NCI-H1092 (cell line): Measurements from ENCODE around the gene IL22RA1.

Experiments
- DNase-seq: peaks from one replicate; lab custom pipeline; 2025; lab: John Stamatoyannopoulos, UW

IL22RA1 gene

GRCh38 chr1:24136956-24137539, 5.9 kb downstream of the IL22RA1 start:
- no peak for DNase-seq

- DNase-seq = no peak
Observed at GRCh38 chr1:24134376-24134775, 8.6 kb downstream of the IL22RA1 start.

GRCh38 chr1:24133819-24134218, 9.1 kb downstream of the IL22RA1 start:
- no peak for DNase-seq

- no peak for DNase-seq
Observed at GRCh38 chr1:24130385-24130784, 12.6 kb downstream of the IL22RA1 start.

- no peak for DNase-seq
Observed at GRCh38 chr1:24127801-24128363, 15.1 kb downstream of the IL22RA1 start.

GRCh38 chr1:24127134-24127800, 15.7 kb downstream of the IL22RA1 start:
- no peak for DNase-seq

- no peak for DNase-seq
Observed at GRCh38 chr1:24126672-24127023, 16.3 kb downstream of the IL22RA1 start.

GRCh38 chr1:24126018-24126671, 16.8 kb downstream of the IL22RA1 start:
- DNase-seq = no peak

- no peak for DNase-seq
Observed at GRCh38 chr1:24125456-24125855, 17.5 kb downstream of the IL22RA1 start.

GRCh38 chr1:24124980-24125379, 18.0 kb downstream of the IL22RA1 start:
- DNase-seq = no peak

- DNase-seq = no peak
Observed at GRCh38 chr1:24123611-24124010, 19.3 kb downstream of the IL22RA1 start.

- DNase-seq = no peak
Observed at GRCh38 chr1:24122776-24123175, 20.2 kb downstream of the IL22RA1 start.

GRCh38 chr1:24121406-24121805, 21.5 kb downstream of the IL22RA1 start:
- DNase-seq = no peak

GRCh38 chr1:24120965-24121364, 22.0 kb downstream of the IL22RA1 start:
- DNase-seq = no peak

GRCh38 chr1:24119859-24120756, 22.8 kb downstream of the IL22RA1 start:
- no peak for DNase-seq

GRCh38 chr1:24119489-24119858, 23.5 kb downstream of the IL22RA1 start:
- DNase-seq = no peak

GRCh38 chr1:24118410-24119242, 24.3 kb downstream of the IL22RA1 start:
- no peak for DNase-seq

- no peak for DNase-seq
Observed at GRCh38 chr1:24117722-24118409, 25.1 kb downstream of the IL22RA1 start.

- no peak for DNase-seq
Observed at GRCh38 chr1:24117132-24117531, 25.8 kb downstream of the IL22RA1 start.

GRCh38 chr1:24114753-24115152, 28.2 kb downstream of the IL22RA1 start:
- DNase-seq = no peak

- DNase-seq = no peak
Observed at GRCh38 chr1:24113641-24114033, 29.3 kb downstream of the IL22RA1 start.
